ENCODE data around the gene CMTM7.

CMTM7 gene

DNA sequence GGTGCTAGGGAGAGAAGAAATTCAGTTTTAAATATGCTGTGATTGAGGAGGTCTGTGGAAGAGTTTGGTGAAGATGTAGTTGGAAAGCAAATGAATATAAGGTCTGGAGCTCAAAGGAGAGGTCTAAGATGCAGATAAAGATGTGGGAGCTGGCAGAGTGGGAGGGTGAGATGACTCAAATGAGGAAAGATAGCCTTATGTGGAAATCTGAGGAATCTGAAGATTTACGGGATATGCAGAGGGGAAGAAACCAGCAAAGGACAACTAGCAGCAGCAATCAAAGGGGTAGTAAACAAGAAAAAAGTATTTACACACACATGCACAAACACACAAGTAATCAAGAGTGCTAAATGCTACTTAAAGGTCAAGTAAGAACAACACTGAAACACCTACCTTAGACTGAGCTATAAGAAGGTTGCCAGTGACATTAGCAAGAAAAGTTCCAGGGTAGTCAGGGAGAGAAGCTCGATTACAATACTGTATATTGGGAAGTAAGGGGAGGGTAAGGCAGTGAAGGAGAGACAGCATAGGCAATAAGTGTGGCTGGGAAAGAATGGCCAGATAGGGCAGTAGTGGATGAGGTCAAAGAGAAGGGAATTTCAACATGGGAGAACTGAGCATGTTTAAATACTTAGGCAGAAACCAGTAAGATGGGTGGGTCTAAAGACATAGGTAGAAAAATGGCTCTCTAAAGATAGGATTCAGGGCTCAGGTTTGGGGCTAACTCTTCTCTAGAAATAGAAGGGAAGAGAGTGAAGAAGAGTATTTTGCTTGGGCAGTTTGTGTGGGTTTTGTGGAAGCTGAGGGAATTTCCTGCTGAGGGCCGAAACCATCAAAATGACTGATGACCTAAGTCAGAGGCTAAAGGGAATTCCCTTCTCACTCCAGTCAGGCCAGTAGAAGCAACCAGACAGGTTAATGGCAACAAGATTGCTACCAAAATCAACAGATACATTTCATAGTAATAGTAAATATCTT, 102.1 kb downstream of the CMTM7 start:
- DNase-seq (ENCODE audit: low spot score): no peak

DNA sequence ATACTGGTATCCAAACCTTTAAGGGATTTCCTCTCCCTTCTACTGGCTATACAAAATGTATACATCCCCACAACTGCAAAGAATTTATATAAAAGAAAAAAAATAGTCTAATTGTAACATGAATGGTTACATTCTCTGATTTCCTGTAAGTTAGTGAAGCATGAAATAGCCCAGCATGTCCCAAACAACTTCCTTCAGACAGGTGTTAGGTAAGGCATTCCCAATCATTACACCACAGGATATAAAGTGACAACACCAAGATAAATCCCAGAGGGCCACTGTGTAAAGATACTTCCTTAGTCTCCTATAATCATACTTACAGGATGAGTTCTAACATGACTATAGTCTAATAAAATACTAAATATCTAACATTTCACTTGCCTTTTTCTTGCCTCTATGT, 103.4 kb downstream of the CMTM7 start:
- no peak for DNase-seq (ENCODE audit: low spot score)

DNA sequence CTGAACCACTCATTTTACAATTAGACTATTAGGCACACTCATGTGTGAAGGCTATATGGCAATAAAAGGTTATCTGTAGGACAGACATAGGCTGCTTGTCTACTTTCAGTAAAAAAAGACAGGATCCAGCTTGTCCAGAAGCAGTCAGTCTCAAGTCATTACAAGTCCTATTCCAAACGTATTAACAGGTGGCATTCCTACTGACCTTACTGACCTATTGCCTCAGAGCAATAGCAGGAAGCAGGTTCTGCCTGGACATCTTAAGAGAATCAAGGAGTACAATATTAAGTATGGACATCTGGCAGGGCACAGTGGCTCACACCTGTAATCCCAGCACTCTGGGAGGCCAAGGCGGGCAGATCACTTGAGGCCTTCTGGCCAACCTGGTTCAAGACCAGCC, 104.0 kb downstream of the CMTM7 start:
- DNase-seq (ENCODE audit: low spot score): no peak

DNA sequence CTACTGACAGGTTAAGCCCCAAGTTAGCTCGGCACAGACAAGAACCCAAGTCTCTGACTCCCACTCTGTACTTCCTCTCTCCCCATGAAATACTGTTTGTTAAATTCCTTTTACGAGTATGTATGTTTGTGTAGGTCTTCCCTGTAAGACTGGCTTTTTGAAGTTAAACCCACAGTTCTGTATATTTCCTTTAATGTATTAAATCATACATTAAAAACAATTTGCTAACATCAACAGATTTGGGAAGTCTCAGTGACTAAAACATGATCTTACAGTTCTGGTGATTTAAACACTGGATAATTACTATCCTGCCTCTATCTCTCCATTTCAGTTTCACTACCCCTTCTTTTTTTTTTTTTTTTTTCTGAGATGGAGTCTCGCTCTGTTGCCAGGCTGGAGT, 106.6 kb downstream of the CMTM7 start:
- no peak for DNase-seq (ENCODE audit: low spot score)

DNA sequence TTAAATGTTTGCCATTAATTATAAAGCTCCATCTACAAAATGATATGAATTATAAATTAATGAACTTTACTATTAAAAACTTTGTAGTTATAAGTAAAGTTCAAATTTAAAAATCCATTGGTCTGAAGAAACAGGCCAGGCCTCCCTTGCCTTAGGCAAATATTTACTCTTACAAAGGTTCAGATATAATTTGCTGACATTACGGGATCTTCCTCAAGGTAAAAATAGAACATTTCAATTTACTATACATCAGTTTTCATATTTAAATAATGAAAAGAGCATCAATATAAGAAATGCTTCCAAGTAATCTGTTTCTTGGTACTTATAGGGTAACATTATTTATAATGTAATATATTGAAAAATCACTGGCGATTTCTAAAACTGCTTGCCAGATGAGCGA, 107.3 kb downstream of the CMTM7 start:
- no peak for DNase-seq (ENCODE audit: low spot score)

DNA sequence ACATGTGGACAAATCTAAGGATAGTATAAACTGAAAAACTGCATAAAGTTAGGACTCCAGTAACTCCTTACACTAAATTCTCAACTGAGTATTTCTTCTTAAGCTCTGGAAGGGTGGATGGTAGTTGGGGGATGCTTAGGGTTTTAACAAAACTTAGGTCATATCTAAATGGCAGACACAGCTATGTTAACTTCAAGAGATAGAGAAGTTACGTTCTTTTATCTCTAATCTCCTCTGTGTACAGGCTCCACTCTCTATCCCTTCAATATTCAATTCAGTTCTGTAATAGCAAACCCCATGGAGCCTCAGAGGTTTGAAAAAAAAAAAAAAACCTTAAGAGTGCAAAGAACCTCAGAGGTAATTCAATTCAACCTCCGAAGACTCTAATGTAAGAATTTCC, 107.9 kb downstream of the CMTM7 start:
- DNase-seq (ENCODE audit: low spot score): no peak

DNA sequence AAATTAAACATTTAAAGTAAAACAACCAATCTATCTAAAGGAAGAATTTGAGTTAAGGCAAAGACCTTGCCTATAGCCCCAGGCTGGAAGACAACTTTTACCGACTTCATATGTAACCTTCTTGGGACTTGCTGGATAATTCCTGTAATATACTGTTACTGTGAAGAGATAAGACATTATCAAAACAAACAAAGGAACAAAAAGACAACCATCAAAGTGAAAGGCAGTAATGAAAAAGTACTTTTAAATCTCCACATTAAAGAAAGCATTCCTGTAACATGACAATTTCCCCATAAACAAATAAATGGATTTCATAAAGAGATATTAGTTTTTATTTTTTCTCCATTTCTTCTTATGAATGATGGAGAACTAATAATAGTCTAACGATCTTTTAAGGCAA, 108.6 kb downstream of the CMTM7 start:
- no peak for DNase-seq (ENCODE audit: low spot score)

DNA sequence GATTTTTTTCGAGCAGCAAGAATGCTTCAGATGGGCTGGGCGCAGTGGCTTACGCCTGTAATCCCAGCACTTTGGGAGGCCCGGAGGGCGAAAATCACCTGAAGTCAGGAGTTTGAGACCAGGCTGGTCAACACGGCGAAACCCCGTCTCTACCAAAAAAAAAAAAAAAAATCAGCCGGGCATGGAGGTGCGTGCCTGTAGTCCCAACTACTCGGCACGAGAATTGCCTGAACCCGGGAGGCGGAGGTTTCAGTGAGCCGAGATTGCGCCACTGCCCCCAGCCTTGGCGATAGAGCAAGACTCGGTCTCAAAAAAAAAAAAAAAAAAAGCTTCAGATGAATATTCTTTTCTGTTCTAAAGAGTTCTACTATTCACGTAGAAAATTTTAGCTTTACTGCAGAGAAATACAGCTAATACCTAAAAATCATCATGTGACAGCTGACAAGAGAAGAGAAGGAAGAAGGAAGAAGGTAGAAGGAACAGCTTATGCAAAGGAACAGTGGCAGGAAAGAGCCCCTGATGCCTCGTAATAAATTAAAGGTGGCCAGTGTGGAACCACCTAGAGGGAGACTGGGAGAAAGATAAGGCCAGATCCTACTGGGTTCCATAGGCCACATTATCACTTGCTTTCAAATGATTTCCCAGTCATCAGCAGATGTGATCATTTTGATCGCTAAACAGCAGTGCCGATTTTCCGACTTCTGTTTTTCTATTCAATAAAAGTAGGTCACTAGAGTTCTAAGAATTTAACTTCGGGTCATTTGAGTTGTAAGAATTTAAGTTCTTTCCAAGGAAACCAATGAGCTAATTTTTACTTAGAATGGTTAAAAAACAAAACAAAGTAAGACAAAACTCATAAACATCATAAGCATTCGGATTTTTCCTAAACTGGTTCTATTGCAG, 109.5 kb downstream of the CMTM7 start:
- no peak for DNase-seq (ENCODE audit: low spot score)

DNA sequence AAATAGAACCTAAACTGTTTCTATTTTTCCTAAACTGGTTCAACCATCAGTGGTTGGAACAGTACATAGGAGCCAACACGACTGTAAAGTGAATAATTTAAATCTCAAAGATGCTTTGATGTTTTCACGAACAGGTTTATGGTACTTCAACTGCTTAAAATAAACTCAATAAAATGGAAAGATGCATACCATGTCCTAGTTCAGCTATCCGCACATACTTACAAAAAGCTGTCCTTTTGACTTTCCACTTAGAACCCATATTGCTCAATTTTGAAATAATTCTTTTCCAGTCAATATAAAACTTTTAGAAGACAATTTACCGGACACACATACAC, 110.1 kb downstream of the CMTM7 start:
- DNase-seq (ENCODE audit: low spot score): no peak

DNA sequence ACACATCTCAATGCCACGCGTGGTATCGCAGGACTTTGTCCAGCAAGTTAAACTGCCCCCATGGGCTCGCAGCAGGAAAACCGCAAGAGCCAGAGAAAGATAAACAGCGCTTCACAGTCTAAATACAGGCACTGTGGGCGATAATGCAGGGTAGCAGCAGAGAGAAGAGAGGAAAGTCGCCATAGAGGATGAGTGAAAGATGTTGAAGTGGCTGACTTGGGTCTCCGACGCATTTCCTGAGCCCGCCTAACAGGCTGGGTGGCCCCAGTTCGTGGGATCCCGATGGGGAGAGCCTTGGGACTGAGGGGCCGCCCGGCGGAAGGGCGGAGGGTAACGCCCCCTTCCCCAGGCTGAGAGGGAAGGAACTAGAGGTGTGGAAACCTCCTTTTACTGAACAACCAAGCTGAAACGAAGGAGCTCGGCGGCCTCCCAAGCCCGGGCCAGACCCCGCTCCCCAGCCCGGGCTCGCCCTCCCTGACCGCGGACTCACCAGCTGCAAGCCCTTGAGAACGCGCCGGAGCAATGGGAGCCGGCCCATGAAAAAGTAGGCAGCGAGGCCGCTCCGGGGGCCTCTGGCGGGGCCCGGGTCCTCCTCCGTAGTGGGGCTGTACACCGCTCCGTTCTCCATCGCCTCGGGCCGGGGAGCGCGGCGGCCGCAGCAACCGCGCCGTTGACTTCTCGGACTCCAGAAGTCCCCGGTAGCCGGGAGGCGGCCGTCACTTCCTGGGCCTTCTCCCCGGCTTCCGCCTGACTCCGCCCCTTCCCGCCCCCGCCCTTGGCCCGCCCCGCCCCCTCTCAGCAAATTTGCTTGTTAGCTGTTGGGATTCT, 110.7 kb downstream of the CMTM7 start, which contains the start of gene CMTM6:
Gene CMTM6, minus strand, starts transcription at position 735 of the 828 bp plus-strand sequence. Its CDS starts 107 bp downstream, at position 628.
- DNase-seq (ENCODE audit: low spot score): peak; percentile 93

DNA sequence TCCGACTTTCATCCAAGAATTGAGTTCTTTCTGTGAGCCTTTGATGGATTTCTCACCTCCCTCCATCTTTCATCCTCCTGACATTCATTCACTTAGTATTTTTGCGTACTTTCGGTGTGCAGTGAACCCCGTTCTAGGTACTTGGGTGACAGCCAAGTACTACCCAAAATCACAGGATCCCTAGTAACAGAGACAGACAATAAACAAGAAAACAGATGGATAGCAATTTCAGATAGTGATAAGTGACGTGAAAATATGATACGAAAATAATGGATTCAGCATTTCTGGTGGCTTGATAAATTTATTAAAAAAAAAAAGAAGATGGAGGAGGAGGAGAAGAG, 111.3 kb downstream of the CMTM7 start:
- DNase-seq (ENCODE audit: low spot score): no peak

All from germinal center (tissue), 1 donor.